WTC11 (cell line): ENCODE measurements around the gene PTPRF.

Source experiments
- CTCF ChIP-seq: fragments of 200-600 bp; IDR thresholded peaks from 2 replicates; pipeline ENCODE4 v1.8.0; 2022; ENCODE audit warnings: antibody characterized with exemption
- E2F4 ChIP-seq: sonication (generic); formaldehyde crosslinking; IDR thresholded peaks from 2 replicates; pipeline ENCODE4 v1.8.1; 2022; ENCODE audit warnings: low read depth, mild to moderate bottlenecking, moderate library complexity, missing genetic modification reagents, borderline replicate concordance
- NR1H2 ChIP-seq: sonication (generic); formaldehyde crosslinking; IDR thresholded peaks from 2 replicates; pipeline ENCODE4 v1.9.0; 2021; ENCODE audit warnings: mild to moderate bottlenecking, moderate library complexity, missing genetic modification reagents
- SP1 ChIP-seq: sonication (generic); formaldehyde crosslinking; conservative IDR thresholded peaks from 2 replicates; pipeline ENCODE4 v1.8.1; 2022; ENCODE audit warnings: missing genetic modification reagents
- TCF7 ChIP-seq: sonication (generic); formaldehyde crosslinking; IDR thresholded peaks from 2 replicates; pipeline ENCODE4 v1.8.0; 2022; ENCODE audit warnings: mild to moderate bottlenecking, low read depth, missing genetic modification reagents, moderate library complexity
- ZNF232 ChIP-seq: sonication (generic); formaldehyde crosslinking; IDR thresholded peaks from 2 replicates; pipeline ENCODE4 v1.8.0; 2022; ENCODE audit warnings: mild to moderate bottlenecking, missing genetic modification reagents
- ZNF671 ChIP-seq: fragments of 250-450 bp; sonication (Bioruptor Pico); IDR thresholded peaks from 2 replicates; pipeline ENCODE4 v1.8.0; 2021; ENCODE audit warnings: mild to moderate bottlenecking
- TF ChIP-seq, protein P1 (sequence below): sonication (generic); formaldehyde crosslinking; IDR thresholded peaks from 2 replicates; pipeline ENCODE4 v1.8.1; 2023; ENCODE audit warnings: mild to moderate bottlenecking, missing genetic modification reagents, borderline replicate concordance
- TF ChIP-seq, protein P2 (sequence below): sonication (generic); formaldehyde crosslinking; IDR thresholded peaks from 2 replicates; pipeline ENCODE4 v1.8.1; 2023; ENCODE audit warnings: mild to moderate bottlenecking, missing genetic modification reagents, moderate library complexity

DNA sequence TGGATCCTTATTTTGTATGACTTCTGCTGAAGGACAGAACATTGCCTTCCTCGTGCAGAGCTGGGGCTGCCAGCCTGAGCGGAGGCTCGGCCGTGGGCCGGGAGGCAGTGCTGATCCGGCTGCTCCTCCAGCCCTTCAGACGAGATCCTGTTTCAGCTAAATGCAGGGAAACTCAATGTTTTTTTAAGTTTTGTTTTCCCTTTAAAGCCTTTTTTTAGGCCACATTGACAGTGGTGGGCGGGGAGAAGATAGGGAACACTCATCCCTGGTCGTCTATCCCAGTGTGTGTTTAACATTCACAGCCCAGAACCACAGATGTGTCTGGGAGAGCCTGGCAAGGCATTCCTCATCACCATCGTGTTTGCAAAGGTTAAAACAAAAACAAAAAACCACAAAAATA lies 91.8 kb downstream of the PTPRF start:
- TF ChIP-seq CTCF (no peak), TCF7 (CRISPR knock-in tag) (no peak), ZNF232 (no peak), SP1 (CRISPR knock-in tag) (no peak), ZNF671 (CRISPR knock-in tag) (no peak), NR1H2 (no peak), E2F4 (CRISPR knock-in tag) (no peak)
- TF ChIP-seq, protein P1, sequence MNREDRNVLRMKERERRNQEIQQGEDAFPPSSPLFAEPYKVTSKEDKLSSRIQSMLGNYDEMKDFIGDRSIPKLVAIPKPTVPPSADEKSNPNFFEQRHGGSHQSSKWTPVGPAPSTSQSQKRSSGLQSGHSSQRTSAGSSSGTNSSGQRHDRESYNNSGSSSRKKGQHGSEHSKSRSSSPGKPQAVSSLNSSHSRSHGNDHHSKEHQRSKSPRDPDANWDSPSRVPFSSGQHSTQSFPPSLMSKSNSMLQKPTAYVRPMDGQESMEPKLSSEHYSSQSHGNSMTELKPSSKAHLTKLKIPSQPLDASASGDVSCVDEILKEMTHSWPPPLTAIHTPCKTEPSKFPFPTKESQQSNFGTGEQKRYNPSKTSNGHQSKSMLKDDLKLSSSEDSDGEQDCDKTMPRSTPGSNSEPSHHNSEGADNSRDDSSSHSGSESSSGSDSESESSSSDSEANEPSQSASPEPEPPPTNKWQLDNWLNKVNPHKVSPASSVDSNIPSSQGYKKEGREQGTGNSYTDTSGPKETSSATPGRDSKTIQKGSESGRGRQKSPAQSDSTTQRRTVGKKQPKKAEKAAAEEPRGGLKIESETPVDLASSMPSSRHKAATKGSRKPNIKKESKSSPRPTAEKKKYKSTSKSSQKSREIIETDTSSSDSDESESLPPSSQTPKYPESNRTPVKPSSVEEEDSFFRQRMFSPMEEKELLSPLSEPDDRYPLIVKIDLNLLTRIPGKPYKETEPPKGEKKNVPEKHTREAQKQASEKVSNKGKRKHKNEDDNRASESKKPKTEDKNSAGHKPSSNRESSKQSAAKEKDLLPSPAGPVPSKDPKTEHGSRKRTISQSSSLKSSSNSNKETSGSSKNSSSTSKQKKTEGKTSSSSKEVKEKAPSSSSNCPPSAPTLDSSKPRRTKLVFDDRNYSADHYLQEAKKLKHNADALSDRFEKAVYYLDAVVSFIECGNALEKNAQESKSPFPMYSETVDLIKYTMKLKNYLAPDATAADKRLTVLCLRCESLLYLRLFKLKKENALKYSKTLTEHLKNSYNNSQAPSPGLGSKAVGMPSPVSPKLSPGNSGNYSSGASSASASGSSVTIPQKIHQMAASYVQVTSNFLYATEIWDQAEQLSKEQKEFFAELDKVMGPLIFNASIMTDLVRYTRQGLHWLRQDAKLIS = no peak
- TF ChIP-seq, protein P2, sequence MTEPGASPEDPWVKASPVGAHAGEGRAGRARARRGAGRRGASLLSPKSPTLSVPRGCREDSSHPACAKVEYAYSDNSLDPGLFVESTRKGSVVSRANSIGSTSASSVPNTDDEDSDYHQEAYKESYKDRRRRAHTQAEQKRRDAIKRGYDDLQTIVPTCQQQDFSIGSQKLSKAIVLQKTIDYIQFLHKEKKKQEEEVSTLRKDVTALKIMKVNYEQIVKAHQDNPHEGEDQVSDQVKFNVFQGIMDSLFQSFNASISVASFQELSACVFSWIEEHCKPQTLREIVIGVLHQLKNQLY (CRISPR knock-in tag) = no peak
